Endodermal cell (in vitro differentiated cells): Measurements from ENCODE around the gene PLEKHM2. TPM values are rescaled to one million over a fixed set of nuclear protein-coding genes. Genes with fewer than 3 reads are reported as not detected.
A peak's percentile ranks its signal among the peaks of the same experiment; 100 is the strongest.

Experiments
- DNase-seq: peaks from one replicate; pipeline ENCODE4 v3.0.0-alpha.2; 2017
- H3K27ac ChIP-seq: 2 replicates; pipeline ENCODE4 v1.5.1; 2013; ENCODE audit warnings: mild to moderate bottlenecking, low read depth, low read length, moderate library complexity
- H3K27me3 ChIP-seq: 2 replicates; pipeline ENCODE4 v1.6.1; 2013; ENCODE audit warnings: mild to moderate bottlenecking, low read length, moderate library complexity; ENCODE audit not compliant: insufficient read depth, control insufficient read depth, poor library complexity, severe bottlenecking
- H3K36me3 ChIP-seq: 2 replicates; pipeline ENCODE4 v1.7.0; 2013; ENCODE audit warnings: mild to moderate bottlenecking, low read length, moderate library complexity; ENCODE audit not compliant: control insufficient read depth, insufficient read depth
- H3K4me1 ChIP-seq: one replicate; pipeline ENCODE4 v1.7.0; 2013; ENCODE audit warnings: low read length; ENCODE audit not compliant: control insufficient read depth, insufficient read depth
- H3K4me3 ChIP-seq: 2 replicates; pipeline ENCODE4 v1.5.1; 2013; ENCODE audit warnings: mild to moderate bottlenecking, low read length, moderate library complexity
- H3K9ac ChIP-seq: 2 replicates; pipeline ENCODE4 v1.6.1; 2013; ENCODE audit warnings: mild to moderate bottlenecking, low read length, moderate library complexity; ENCODE audit not compliant: poor library complexity, severe bottlenecking; ENCODE audit errors: extremely low read depth
- H3K9me3 ChIP-seq: 2 replicates; pipeline ENCODE4 v1.6.1; 2013; ENCODE audit warnings: mild to moderate bottlenecking, low read length, moderate library complexity; ENCODE audit not compliant: control insufficient read depth
- H3K27ac Mint-ChIP-seq: 2 replicates; pipeline ENCODE4 v1.8.0; 2020; ENCODE audit warnings: mixed read lengths
- H3K27me3 Mint-ChIP-seq: 2 replicates; pipeline ENCODE4 v1.8.0; 2021; ENCODE audit warnings: mild to moderate bottlenecking, mixed read lengths; ENCODE audit not compliant: insufficient read depth
- H3K36me3 Mint-ChIP-seq: 2 replicates; pipeline ENCODE4 v1.8.0; 2020; ENCODE audit warnings: low read depth, mixed read lengths
- H3K4me1 Mint-ChIP-seq: 2 replicates; pipeline ENCODE4 v1.8.0; 2020; ENCODE audit warnings: mixed read lengths
- H3K4me3 Mint-ChIP-seq: 2 replicates; pipeline ENCODE4 v1.8.0; 2020; ENCODE audit warnings: mild to moderate bottlenecking, moderate library complexity, mixed read lengths
- H3K9me3 Mint-ChIP-seq: 2 replicates; pipeline ENCODE4 v1.8.0; 2020; ENCODE audit warnings: mild to moderate bottlenecking, mixed read lengths
- CTCF ChIP-seq: fragments of 200-600 bp; sonication (generic); conservative IDR thresholded peaks from 2 replicates; pipeline ENCODE4 v1.5.0; 2021; ENCODE audit warnings: antibody characterized with exemption, mild to moderate bottlenecking
- WGBS, 2 experiments: methylation state at CpG; one replicate each; pipeline versions ENCODE4 v1.1.5 to v1.1.7; 2013; ENCODE audit warnings: missing lambda C conversion rate in 2 of 2, mixed read lengths in 1 of 2; ENCODE audit not compliant: insufficient coverage in 1 of 2, insufficient read length in 1 of 2; 5-methylcytosine and 5-hydroxymethylcytosine counted together
- total RNA-seq, 2 donors: library from RNA; stranded (reverse); fragmentation: NEBNext Ultra II Directional in 1 of 2; extraction: Animal tissue kit (Norgen Biotek cat#: 25700) in 1 of 2; gene quantifications; 2 replicates in 1 of 2; 3 replicates in 1 of 2; pipeline ENCODE4 v1.2.1, GENCODE V29; 2021

Gene PLEKHM2
- total RNA-seq, 2 donors from 2014 or later: 46.9 to 50.4 TPM

- Histone ChIP-seq H3K9ac (no peak overlapping the region), H3K36me3 (peaks cover 48% of the 10 kb centered on the region), H3K27me3 (no peaks in the 10 kb centered on the region), H3K9me3 (no peaks in the 10 kb centered on the region), H3K27ac (peak overlapping the region; percentile 47), H3K4me1 (no peaks in the 10 kb centered on the region), H3K4me3 (no peak overlapping the region)
- DNase-seq: no peak
- no peak for TF ChIP-seq CTCF
- Mint-ChIP-seq H3K4me1 (peaks cover 4% of the 10 kb centered on the region), H3K4me3 (no peak overlapping the region), H3K27ac (peak overlapping the region; percentile 82), H3K36me3 (peaks cover 45% of the 10 kb centered on the region), H3K27me3 (no peaks in the 10 kb centered on the region), H3K9me3 (no peaks in the 10 kb centered on the region)
- 91 to 92% methylated on average over 9 to 26 of the region's 26 CpGs for WGBS, 2 experiments
Observed at GRCh38 chr1:15724949-15725880, 41.1 kb downstream of the PLEKHM2 start.

DNA sequence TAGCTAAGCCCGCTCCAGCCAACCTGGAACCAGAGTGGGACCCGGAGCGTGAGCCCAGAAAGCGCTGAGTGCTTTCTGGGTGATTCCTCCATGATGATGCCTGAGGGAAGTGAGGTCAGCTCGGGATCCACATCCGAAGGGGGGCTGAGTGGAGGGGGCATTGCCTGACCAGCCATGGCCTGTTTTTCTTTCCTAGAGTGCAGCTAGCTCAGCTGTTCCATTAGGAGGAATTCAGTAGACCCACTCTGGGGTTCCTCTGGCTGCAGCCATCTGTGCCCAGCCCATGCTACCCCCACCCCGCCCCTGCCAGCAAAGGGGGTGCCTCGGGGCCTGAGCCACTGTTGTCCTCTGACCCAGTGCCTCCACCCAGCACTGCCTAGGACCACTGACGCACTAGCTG is 42.4 kb downstream of the PLEKHM2 start:
- H3K9me3 ChIP-seq: no peaks in the 10 kb centered on the region
- H3K36me3 Mint-ChIP-seq: peaks cover 39% of the 10 kb centered on the region
- no peak overlapping the region for H3K4me3 ChIP-seq
- no peaks in the 10 kb centered on the region for H3K27me3 ChIP-seq
- peaks cover 4% of the 10 kb centered on the region for H3K4me1 Mint-ChIP-seq
- H3K4me1 ChIP-seq: no peaks in the 10 kb centered on the region
- no peak overlapping the region for H3K27ac ChIP-seq
- no peak for DNase-seq
- H3K9ac ChIP-seq: no peak overlapping the region
- H3K4me3 Mint-ChIP-seq: no peak overlapping the region
- no peak overlapping the region for H3K27ac Mint-ChIP-seq
- no peak for TF ChIP-seq CTCF
- no peaks in the 10 kb centered on the region for H3K9me3 Mint-ChIP-seq
- 96% methylated on average over 9 of the region's 9 CpGs for WGBS, 2 experiments
- H3K36me3 ChIP-seq: peaks cover 47% of the 10 kb centered on the region
- no peaks in the 10 kb centered on the region for H3K27me3 Mint-ChIP-seq

DNA sequence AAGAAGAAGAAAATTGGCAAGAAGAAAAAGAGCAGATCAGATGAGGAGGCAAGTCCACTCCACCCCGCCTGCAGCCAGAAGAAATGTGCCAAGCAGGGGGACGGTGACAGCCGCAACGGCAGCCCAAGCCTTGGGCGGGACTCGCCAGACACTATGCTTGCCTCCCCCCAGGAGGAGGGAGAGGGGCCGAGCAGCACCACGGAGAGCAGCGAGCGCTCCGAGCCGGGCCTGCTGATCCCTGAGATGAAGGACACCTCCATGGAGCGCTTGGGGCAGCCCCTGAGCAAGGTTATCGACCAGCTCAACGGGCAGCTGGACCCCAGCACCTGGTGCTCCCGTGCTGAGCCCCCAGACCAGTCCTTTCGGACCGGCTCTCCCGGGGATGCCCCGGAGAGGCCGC is 42.9 kb downstream of the PLEKHM2 start:
- Mint-ChIP-seq H3K9me3 (no peaks in the 10 kb centered on the region), H3K4me1 (peaks cover 4% of the 10 kb centered on the region), H3K27me3 (no peaks in the 10 kb centered on the region), H3K4me3 (no peak overlapping the region), H3K27ac (no peak overlapping the region), H3K36me3 (peaks cover 37% of the 10 kb centered on the region)
- H3K27ac ChIP-seq: no peak overlapping the region
- no peak overlapping the region for H3K9ac ChIP-seq
- H3K27me3 ChIP-seq: no peaks in the 10 kb centered on the region
- no peak for DNase-seq
- H3K4me1 ChIP-seq: no peaks in the 10 kb centered on the region
- H3K4me3 ChIP-seq: no peak overlapping the region
- H3K9me3 ChIP-seq: no peaks in the 10 kb centered on the region
- H3K36me3 ChIP-seq: peaks cover 43% of the 10 kb centered on the region
- no peak for TF ChIP-seq CTCF
- WGBS, 2 experiments: 91 to 97% methylated on average over 21 of the region's 21 CpGs
